ENCODE measurements around the gene BBS12. TPM values are rescaled to one million over a fixed set of nuclear protein-coding genes. Genes with fewer than 3 reads are reported as not detected.

BBS12 gene
- 1.4 and 1.5 TPM in 2 replicates for total RNA-seq (2014; rRNA removed; shearing (Covaris generic))

DNA sequence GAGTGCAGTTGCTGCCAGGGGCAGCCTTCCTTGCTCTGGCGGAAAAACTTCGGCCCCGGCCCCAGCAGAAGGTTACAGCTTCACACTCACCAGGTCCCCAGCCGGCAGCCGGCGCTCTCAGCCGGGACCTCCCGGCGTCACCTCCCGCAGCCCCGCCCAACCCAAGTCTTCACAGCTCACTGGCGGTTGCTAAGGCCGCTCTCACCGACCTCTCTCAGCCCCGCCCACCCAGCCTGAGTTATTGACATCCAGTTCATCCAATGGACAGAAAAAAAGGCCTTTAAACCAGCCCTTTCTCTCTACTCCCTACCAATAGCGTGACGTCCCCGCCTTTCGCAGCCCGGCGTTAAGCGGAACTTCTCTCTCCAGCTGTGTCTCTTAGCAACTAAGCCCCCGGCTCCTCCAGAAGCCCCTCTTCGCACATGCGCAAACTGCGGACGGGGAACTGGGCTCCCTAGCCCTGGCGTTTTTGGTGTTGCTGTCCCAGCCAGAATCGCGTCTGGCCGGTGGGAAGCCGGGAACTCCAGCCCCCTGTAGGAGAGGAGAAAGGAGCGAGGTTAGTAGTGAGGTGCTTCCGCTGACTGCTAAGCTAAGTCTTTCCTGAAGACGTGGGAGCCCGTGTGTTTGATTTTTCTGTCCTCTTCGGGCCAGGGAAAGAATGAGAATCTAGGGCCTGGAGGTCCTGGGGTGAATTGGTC lies at the start of gene BBS12:
Gene BBS12 (plus strand): TSS at position 376 of the 698 bp plus-strand sequence. CDS start 9,189 bp downstream, outside the sequence.

Other genes starting within 250 kb of the BBS12 start
- gene IL21, start 111.6 kb upstream of the BBS12 start, total RNA-seq (2014; rRNA removed; shearing (Covaris generic)) = not detected in 2 replicates
- 13.9 and 14.6 TPM in 2 replicates for gene FGF2, start 94.1 kb downstream of the BBS12 start, total RNA-seq (2014; rRNA removed; shearing (Covaris generic))
- 10.9 and 12.2 TPM in 2 replicates for gene NUDT6, start 189.9 kb downstream of the BBS12 start, total RNA-seq (2014; rRNA removed; shearing (Covaris generic))